OCI-LY7 (cell line): ENCODE results near the gene DLGAP1. TPM values are rescaled to one million over a fixed set of nuclear protein-coding genes. Genes with fewer than 3 reads are reported as not detected.

Experiments
- BruUV-seq: library from RNA; stranded (reverse); fragments of 400-500 nt; replicated peaks from 2 replicates; lab custom pipeline; 2021; lab: Mats Ljungman, UMichigan
- CTCF ChIA-PET: fragments of 300-600 bp; sonication (Branson Sonifier 250); formaldehyde crosslinking; loops from one replicate; lab custom pipeline; 2022; ENCODE audit warnings: antibody characterized with exemption; ENCODE audit not compliant: unreplicated experiment; lab: Charles Lee
- POLR2A ChIA-PET: fragments of 300-600 bp; sonication (Branson Sonifier 250); formaldehyde crosslinking; loops from one replicate; lab custom pipeline; 2022; ENCODE audit warnings: antibody characterized with exemption; lab: Charles Lee
- DNase-seq: peaks from one replicate; pipeline ENCODE4 v3.0.0-alpha.2; 2015; ENCODE audit warnings: low spot score
- H2AFZ ChIP-seq: fragments of 200-600 bp; sonication (generic), shearing (Covaris generic); 2 replicates; pipeline ENCODE4 v1.6.1; 2014; ENCODE audit warnings: mild to moderate bottlenecking, antibody characterized with exemption, low read length, moderate library complexity
- H3K27ac ChIP-seq: fragments of 200-600 bp; sonication (generic); 2 replicates; pipeline ENCODE4 v1.5.1; 2014; ENCODE audit warnings: mixed run types, low read depth, mild to moderate bottlenecking, moderate library complexity, low read length, inconsistent platforms; ENCODE audit not compliant: poor library complexity, severe bottlenecking
- H3K36me3 ChIP-seq: fragments of 200-600 bp; sonication (generic); 2 replicates; pipeline ENCODE4 v1.6.1; 2014; ENCODE audit warnings: mild to moderate bottlenecking, antibody characterized with exemption, low read length, moderate library complexity, mixed read lengths; ENCODE audit not compliant: insufficient read depth
- H3K4me1 ChIP-seq: fragments of 200-600 bp; sonication (generic); 2 replicates; pipeline ENCODE4 v1.5.1; 2014; ENCODE audit warnings: mild to moderate bottlenecking, low read length; ENCODE audit not compliant: insufficient read depth, poor library complexity, severe bottlenecking
- H3K4me2 ChIP-seq: fragments of 200-600 bp; sonication (generic); 2 replicates; pipeline ENCODE4 v1.6.1; 2014; ENCODE audit warnings: mild to moderate bottlenecking, low read length
- H3K4me3 ChIP-seq: fragments of 200-600 bp; sonication (generic); 2 replicates; pipeline ENCODE4 v1.5.1; 2014; ENCODE audit warnings: mild to moderate bottlenecking, low read depth, low read length; ENCODE audit not compliant: poor library complexity, severe bottlenecking
- H3K79me2 ChIP-seq: fragments of 200-600 bp; sonication (generic); 2 replicates; pipeline ENCODE4 v1.6.1; 2016; ENCODE audit warnings: low read depth, mild to moderate bottlenecking, low read length, moderate library complexity, mixed read lengths; ENCODE audit not compliant: insufficient read depth
- H3K9me2 ChIP-seq: fragments of 200-600 bp; sonication (generic); 2 replicates; pipeline ENCODE4 v1.6.1; 2016; ENCODE audit warnings: mild to moderate bottlenecking, low read length, mixed read lengths; ENCODE audit not compliant: insufficient read depth
- H3K9me3 ChIP-seq: fragments of 200-600 bp; sonication (generic); 2 replicates; pipeline ENCODE4 v1.6.1; 2014; ENCODE audit warnings: mild to moderate bottlenecking, mixed run types, low read length, mixed read lengths
- H4K20me1 ChIP-seq: fragments of 200-600 bp; sonication (generic); 2 replicates; pipeline ENCODE4 v1.6.1; 2014; ENCODE audit warnings: mild to moderate bottlenecking, antibody characterized with exemption, low read length, moderate library complexity, mixed read lengths; ENCODE audit not compliant: insufficient read depth
- CTCF ChIP-seq: fragments of 200-600 bp; sonication (generic); conservative IDR thresholded peaks from 2 replicates; pipeline ENCODE4 v1.5.1; 2014; ENCODE audit warnings: mild to moderate bottlenecking, antibody characterized with exemption, low read length, moderate library complexity, mixed read lengths
- EZH2phosphoT487 ChIP-seq: fragments of 200-600 bp; sonication (generic); IDR thresholded peaks from 2 replicates; pipeline ENCODE4 v1.6.1; 2018; ENCODE audit warnings: low read depth, borderline replicate concordance, mild to moderate bottlenecking, mixed run types, antibody characterized with exemption, low read length, moderate library complexity, mixed read lengths
- intact Hi-C: fragments of 100-400 bp; cut with micrococcal nuclease; formaldehyde crosslinking; loops from one replicate; pipeline ENCODE4 v1.10.0; 2022; ENCODE audit not compliant: unreplicated experiment
- total RNA-seq, 2 experiments: library from RNA; depleted of rRNA in 1 of 2; stranded (reverse); fragments of >200 nt in 1 of 2; shearing (Covaris generic) in 1 of 2; gene quantifications; 2 replicates each; pipeline ENCODE4 v1.2.3, GENCODE V29; 2014 to 2022

Gene DLGAP1
- total RNA-seq, 2 experiments from 2014 or later: 0.22 TPM; not detected in 1

GRCh38 chr18:3594760-3595368 lies 860.2 kb downstream of the DLGAP1 start:
- ChIA-PET POLR2A (interaction anchor here (0.5 to 5.3 kb wide), 17 partner anchors 8 to 333 kb away, joined by 3 to 44 read pairs (median 5); partner anchors contain the start of gene MYL12B), CTCF (interaction anchor here (0.6 to 2.4 kb wide), 4 partner anchors 10 to 420 kb away, joined by 3 to 12 read pairs (median 8); no protein-coding TSS in a partner anchor)
- H3K36me3 ChIP-seq: peaks cover 11% of the 10 kb centered on the region; the same call in 1 of the 2 replicates
- peak overlapping the region; percentile 97 for H3K4me2 ChIP-seq
- H3K9me3 ChIP-seq: no peaks in the 10 kb centered on the region
- TSS peak; percentile 65 for BruUV-seq
- H3K79me2 ChIP-seq: peaks cover 34% of the 10 kb centered on the region
- H4K20me1 ChIP-seq: no peaks in the 10 kb centered on the region
- peak overlapping the region; percentile 79 for H3K4me3 ChIP-seq
- H3K9me2 ChIP-seq: no peaks in the 10 kb centered on the region
- intact Hi-C loops: loop anchor here (1.0 to 10.0 kb wide), 5 partner anchors 71 to 940 kb away; partner anchors contain the start of gene SMCHD1
- peak overlapping the region; percentile 50; the same call in 1 of the 2 replicates for H2AFZ ChIP-seq
- TF ChIP-seq EZH2phosphoT487 (no peak), CTCF (no peak)
- peak overlapping the region; percentile 95 for H3K27ac ChIP-seq
- peaks cover 77% of the 10 kb centered on the region for H3K4me1 ChIP-seq
- DNase-seq: peak; percentile 31

GRCh38 chr18:3593904-3594759 lies 861.0 kb downstream of the DLGAP1 start:
- CTCF ChIA-PET: interaction anchor here (0.6 to 2.4 kb wide), 4 partner anchors 9 to 419 kb away, joined by 3 to 12 read pairs (median 8); no protein-coding TSS in a partner anchor
- H3K4me1 ChIP-seq: peaks cover 80% of the 10 kb centered on the region

More at GRCh38 chr18:3593904-3594759, 861.0 kb downstream of the DLGAP1 start:
- peak overlapping the region; percentile 79 for H3K4me3 ChIP-seq
- H3K9me3 ChIP-seq: no peaks in the 10 kb centered on the region
- TF ChIP-seq CTCF (peak; percentile 79), EZH2phosphoT487 (no peak)
- DNase-seq: peak; percentile 97
- H3K27ac ChIP-seq: peak overlapping the region; percentile 95
- peaks cover 11% of the 10 kb centered on the region; the same call in 1 of the 2 replicates for H3K36me3 ChIP-seq
- intact Hi-C loops: loop anchor here (1.0 to 10.0 kb wide), 5 partner anchors 72 to 939 kb away; partner anchors contain the start of gene SMCHD1
- POLR2A ChIA-PET: interaction anchor here (0.5 to 5.3 kb wide), 21 partner anchors 9 to 1539 kb away, joined by 3 to 44 read pairs (median 4); partner anchors contain the start of gene MYL12B
- no peaks in the 10 kb centered on the region for H4K20me1 ChIP-seq
- no peaks in the 10 kb centered on the region for H3K9me2 ChIP-seq
- H3K4me2 ChIP-seq: peak overlapping the region; percentile 97
- peaks cover 34% of the 10 kb centered on the region for H3K79me2 ChIP-seq
- peak overlapping the region; percentile 67; the same call in 1 of the 2 replicates for H2AFZ ChIP-seq
- TSS peak; percentile 81 for BruUV-seq
